Measurements from ENCODE around the gene LDAF1.

DNA sequence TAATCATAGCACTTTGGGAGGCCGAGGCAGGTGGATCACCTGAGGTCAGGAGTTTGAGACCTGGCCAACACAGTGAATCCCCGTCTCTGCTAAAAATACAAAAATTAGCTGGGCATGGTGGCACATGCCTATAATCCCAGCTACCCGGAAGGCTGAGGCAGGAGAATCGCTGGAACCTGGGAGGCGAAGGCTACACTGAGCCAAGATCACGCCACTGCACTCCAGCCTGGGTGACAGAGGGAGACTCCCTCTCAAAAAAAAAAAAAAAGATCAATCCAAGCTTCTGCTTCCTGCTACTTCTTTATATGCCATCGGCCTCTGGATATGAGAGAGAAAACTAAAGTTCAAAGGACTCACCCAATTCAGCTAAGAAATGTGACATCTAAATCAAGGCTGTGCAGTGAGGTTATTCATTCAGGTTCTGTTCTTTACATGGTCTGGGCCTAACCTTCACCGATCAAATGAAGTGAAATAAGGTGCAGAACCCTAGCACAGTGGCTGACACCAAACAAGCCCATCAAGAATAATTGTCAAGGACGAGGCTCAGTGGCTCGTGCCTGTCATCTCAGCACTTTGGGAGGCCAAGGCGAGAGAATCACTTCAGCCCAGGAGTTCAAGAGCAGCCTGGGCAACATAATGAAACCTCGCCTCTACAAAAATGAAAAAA is 27.3 kb downstream of the LDAF1 start:
- TF ChIP-seq POLR2A (IDR thresholded peaks at IDR 0.05): no peak
- TF ChIP-seq, protein P1, sequence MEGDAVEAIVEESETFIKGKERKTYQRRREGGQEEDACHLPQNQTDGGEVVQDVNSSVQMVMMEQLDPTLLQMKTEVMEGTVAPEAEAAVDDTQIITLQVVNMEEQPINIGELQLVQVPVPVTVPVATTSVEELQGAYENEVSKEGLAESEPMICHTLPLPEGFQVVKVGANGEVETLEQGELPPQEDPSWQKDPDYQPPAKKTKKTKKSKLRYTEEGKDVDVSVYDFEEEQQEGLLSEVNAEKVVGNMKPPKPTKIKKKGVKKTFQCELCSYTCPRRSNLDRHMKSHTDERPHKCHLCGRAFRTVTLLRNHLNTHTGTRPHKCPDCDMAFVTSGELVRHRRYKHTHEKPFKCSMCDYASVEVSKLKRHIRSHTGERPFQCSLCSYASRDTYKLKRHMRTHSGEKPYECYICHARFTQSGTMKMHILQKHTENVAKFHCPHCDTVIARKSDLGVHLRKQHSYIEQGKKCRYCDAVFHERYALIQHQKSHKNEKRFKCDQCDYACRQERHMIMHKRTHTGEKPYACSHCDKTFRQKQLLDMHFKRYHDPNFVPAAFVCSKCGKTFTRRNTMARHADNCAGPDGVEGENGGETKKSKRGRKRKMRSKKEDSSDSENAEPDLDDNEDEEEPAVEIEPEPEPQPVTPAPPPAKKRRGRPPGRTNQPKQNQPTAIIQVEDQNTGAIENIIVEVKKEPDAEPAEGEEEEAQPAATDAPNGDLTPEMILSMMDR (IDR thresholded peaks at IDR 0.05): no peak
- TF ChIP-seq POLR2AphosphoS5 (IDR thresholded peaks at IDR 0.05): no peak
